Mesendoderm (in vitro differentiated cells): ENCODE data around the gene SLC8A1.

Source experiments
- DNase-seq: peaks from one replicate; pipeline ENCODE4 v3.0.0; 2013
- H2AK5ac ChIP-seq: 2 replicates; pipeline ENCODE4 v1.6.1; 2013; ENCODE audit warnings: low read length, inconsistent platforms
- H2BK120ac ChIP-seq: 2 replicates; pipeline ENCODE4 v1.6.1; 2013; ENCODE audit warnings: low read depth, mild to moderate bottlenecking, low read length, moderate library complexity, mixed read lengths
- H2BK15ac ChIP-seq: replicated peaks from 2 replicates; pipeline ENCODE4 v1.6.1; 2013; ENCODE audit warnings: low read depth, mild to moderate bottlenecking, moderate library complexity
- H2BK5ac ChIP-seq: 2 replicates; pipeline ENCODE4 v1.6.1; 2013; ENCODE audit warnings: low read length, inconsistent platforms
- H3K18ac ChIP-seq: 2 replicates; pipeline ENCODE4 v1.6.1; 2013; ENCODE audit warnings: mild to moderate bottlenecking, low read length, mixed read lengths
- H3K23ac ChIP-seq: one replicate; pipeline ENCODE4 v1.6.1; 2013; ENCODE audit warnings: low read length
- H3K27ac ChIP-seq: 2 replicates; pipeline ENCODE4 v1.5.1; 2013; ENCODE audit warnings: low read depth, mild to moderate bottlenecking, inconsistent platforms, low read length, moderate library complexity
- H3K27me3 ChIP-seq: 2 replicates; pipeline ENCODE4 v1.6.1; 2013; ENCODE audit warnings: low read length, control low read depth, mild to moderate bottlenecking, inconsistent platforms; ENCODE audit not compliant: insufficient read depth, poor library complexity
- H3K36me3 ChIP-seq: 2 replicates; pipeline ENCODE4 v1.6.1; 2013; ENCODE audit warnings: low read length, inconsistent platforms; ENCODE audit not compliant: control insufficient read depth, insufficient read depth
- H3K4ac ChIP-seq: one replicate; pipeline ENCODE4 v1.6.1; 2013; ENCODE audit warnings: low read depth, mild to moderate bottlenecking, low read length, moderate library complexity
- H3K4me1 ChIP-seq: 2 replicates; pipeline ENCODE4 v1.6.1; 2013; ENCODE audit warnings: low read depth, low read length, inconsistent platforms; ENCODE audit not compliant: control insufficient read depth
- H3K4me2 ChIP-seq: 2 replicates; pipeline ENCODE4 v1.6.1; 2013; ENCODE audit warnings: low read length
- H3K4me3 ChIP-seq: 2 replicates; pipeline ENCODE4 v1.5.1; 2013; ENCODE audit warnings: mild to moderate bottlenecking, low read length
- H3K56ac ChIP-seq: one replicate; pipeline ENCODE4 v1.6.1; 2013; ENCODE audit warnings: low read length
- H3K79me1 ChIP-seq: 2 replicates; pipeline ENCODE4 v1.6.1; 2013; ENCODE audit warnings: low read length, inconsistent platforms
- H3K79me2 ChIP-seq: 2 replicates; pipeline ENCODE4 v1.6.1; 2013; ENCODE audit warnings: mild to moderate bottlenecking, low read length; ENCODE audit not compliant: control insufficient read depth, insufficient read depth
- H3K9ac ChIP-seq: 2 replicates; pipeline ENCODE4 v1.6.1; 2013; ENCODE audit warnings: low read length, inconsistent platforms
- H4K5ac ChIP-seq: one replicate; pipeline ENCODE4 v1.6.1; 2013; ENCODE audit warnings: low read length
- H4K8ac ChIP-seq: one replicate; pipeline ENCODE4 v1.6.1; 2013; ENCODE audit warnings: low read depth, mild to moderate bottlenecking, control low read depth, low read length, moderate library complexity
- WGBS: extraction: QIAGEN DNeasy Blood & Tissue Kit; methylation state at CpG from one replicate; pipeline ENCODE4 v1.1.7; 2013; ENCODE audit warnings: low lambda C conversion rate, missing lambda C conversion rate; ENCODE audit not compliant: insufficient coverage; ENCODE audit errors: extremely low coverage; 5-methylcytosine and 5-hydroxymethylcytosine counted together

The SLC8A1 gene

DNA sequence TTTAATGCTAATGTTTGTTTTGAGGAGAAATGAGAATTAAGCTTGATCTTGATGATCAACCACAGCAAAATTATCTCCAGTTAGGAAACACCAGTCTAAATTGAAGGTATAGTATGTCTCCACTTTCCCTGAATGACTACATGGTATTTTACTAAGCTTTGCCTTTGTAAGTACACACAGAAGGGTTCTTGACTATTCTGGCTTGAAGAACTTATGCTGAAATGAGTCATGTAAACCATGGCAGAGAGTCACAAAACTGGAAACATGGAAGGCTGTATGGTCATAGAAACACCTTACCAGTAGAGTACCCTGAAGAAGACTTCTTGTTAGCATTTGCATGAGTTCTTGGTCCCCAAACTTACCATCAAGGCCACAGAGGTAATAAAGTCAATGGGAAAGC is 250.5 kb downstream of the SLC8A1 start:
- H3K79me1 ChIP-seq = no peaks in the 10 kb centered on the region
- no peak overlapping the region for H3K9ac ChIP-seq
- H4K5ac ChIP-seq = no peak overlapping the region
- no peak overlapping the region for H3K4ac ChIP-seq
- H3K18ac ChIP-seq = no peak overlapping the region
- no peaks in the 10 kb centered on the region for H3K79me2 ChIP-seq
- H4K8ac ChIP-seq = no peak overlapping the region
- DNase-seq = no peak
- H3K23ac ChIP-seq = no peak overlapping the region
- H3K27ac ChIP-seq = no peak overlapping the region
- H3K4me1 ChIP-seq = no peaks in the 10 kb centered on the region
- no peak overlapping the region for H2BK5ac ChIP-seq
- no peak overlapping the region for H3K56ac ChIP-seq
- no peaks in the 10 kb centered on the region for H3K36me3 ChIP-seq
- no peak overlapping the region for H2BK15ac ChIP-seq
- H3K4me2 ChIP-seq = no peak overlapping the region
- H2BK120ac ChIP-seq = no peak overlapping the region
- no peak overlapping the region for H3K4me3 ChIP-seq
- no peaks in the 10 kb centered on the region for H3K27me3 ChIP-seq
- no peak overlapping the region for H2AK5ac ChIP-seq

DNA sequence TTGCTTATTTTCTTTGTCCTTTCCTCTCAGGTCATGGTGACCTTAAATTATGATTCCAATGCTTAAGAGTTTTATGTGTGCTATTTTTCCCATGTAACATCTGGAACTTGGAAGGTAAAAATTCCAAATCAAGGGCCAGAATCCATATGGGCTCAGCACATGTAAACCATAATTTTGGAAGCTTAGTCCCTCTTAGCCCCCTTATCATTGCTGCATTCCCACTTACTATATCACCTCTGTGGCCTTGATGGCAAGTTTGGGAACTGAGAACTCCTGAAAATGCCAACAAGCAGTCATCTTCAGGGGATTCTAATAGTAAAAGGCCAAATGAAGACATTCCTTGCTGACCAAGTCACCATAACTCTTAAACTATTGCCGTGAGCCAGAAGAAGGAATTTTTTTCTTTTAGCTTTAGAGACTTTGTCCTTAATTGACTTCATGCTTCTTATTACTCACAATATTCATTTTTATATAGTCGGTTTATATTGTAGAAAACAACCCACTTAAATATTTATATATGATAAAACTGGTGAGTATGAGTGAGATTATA is 251.4 kb downstream of the SLC8A1 start:
- Histone ChIP-seq H3K79me2 (no peaks in the 10 kb centered on the region), H3K4me3 (no peak overlapping the region), H4K5ac (no peak overlapping the region), H2BK15ac (no peak overlapping the region), H3K23ac (no peak overlapping the region), H3K4ac (no peak overlapping the region), H3K9ac (no peak overlapping the region), H4K8ac (no peak overlapping the region), H3K36me3 (no peaks in the 10 kb centered on the region), H3K4me2 (no peak overlapping the region), H2BK120ac (no peak overlapping the region), H2AK5ac (no peak overlapping the region), H3K79me1 (no peaks in the 10 kb centered on the region), H3K4me1 (no peaks in the 10 kb centered on the region), H2BK5ac (no peak overlapping the region), H3K27ac (no peak overlapping the region), H3K27me3 (no peaks in the 10 kb centered on the region), H3K56ac (no peak overlapping the region), H3K18ac (no peak overlapping the region)
- WGBS = no CpG with 5 or more reads among the region's 2 CpGs
- no peak for DNase-seq

DNA sequence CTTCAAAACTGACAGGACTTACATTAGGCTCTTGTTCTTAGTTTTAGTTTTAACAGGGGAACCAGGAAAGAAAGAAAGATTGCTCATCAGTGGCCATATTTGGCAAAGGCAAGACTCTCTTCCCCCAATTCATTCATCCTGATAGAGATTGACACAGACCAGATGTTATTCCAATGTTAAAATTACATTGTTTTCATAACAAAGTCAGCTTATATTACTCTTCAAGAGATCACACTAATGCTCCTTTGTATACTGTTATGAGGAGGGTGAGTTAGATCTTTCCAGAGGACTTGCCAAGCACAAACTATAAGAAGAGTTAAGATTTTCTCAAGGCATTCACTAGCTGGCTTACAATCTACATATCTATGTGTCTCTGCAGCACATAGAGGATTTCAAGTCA is 252.1 kb downstream of the SLC8A1 start:
- no peaks in the 10 kb centered on the region for H3K36me3 ChIP-seq
- no peaks in the 10 kb centered on the region for H3K27me3 ChIP-seq
- H3K4me1 ChIP-seq = no peaks in the 10 kb centered on the region
- H3K4me3 ChIP-seq = no peak overlapping the region
- no peak overlapping the region for H3K56ac ChIP-seq
- H3K79me1 ChIP-seq = no peaks in the 10 kb centered on the region
- no peak overlapping the region for H4K5ac ChIP-seq
- no peak for DNase-seq
- no peak overlapping the region for H2BK15ac ChIP-seq
- H3K4ac ChIP-seq = no peak overlapping the region
- no peak overlapping the region for H3K9ac ChIP-seq
- no peak overlapping the region for H2BK5ac ChIP-seq
- H3K27ac ChIP-seq = no peak overlapping the region
- H3K4me2 ChIP-seq = no peak overlapping the region
- H2AK5ac ChIP-seq = no peak overlapping the region
- no peak overlapping the region for H4K8ac ChIP-seq
- no peaks in the 10 kb centered on the region for H3K79me2 ChIP-seq
- H3K23ac ChIP-seq = no peak overlapping the region
- H2BK120ac ChIP-seq = no peak overlapping the region
- H3K18ac ChIP-seq = no peak overlapping the region

DNA sequence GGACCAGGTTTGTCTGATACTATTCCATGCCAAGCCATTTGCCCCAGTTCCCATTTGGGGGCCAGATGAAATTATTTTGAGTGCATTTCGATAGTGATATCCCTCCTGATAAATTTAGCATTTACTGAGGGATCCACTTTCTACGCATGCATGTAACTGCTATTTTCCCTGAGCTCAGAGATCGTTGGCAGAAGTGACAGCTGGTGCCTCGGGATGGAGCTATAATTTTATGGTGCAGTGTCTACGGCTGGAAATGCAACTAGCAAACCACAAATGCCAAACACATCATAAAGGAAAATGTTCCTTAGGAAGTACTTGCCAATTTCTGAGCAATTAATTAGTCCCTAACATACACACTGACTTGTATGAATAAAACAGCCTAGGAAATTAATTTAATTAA is 254.8 kb downstream of the SLC8A1 start:
- Histone ChIP-seq H3K4me3 (no peak overlapping the region), H4K8ac (no peak overlapping the region), H3K18ac (no peak overlapping the region), H2BK15ac (no peak overlapping the region), H3K4me1 (no peaks in the 10 kb centered on the region), H3K27me3 (no peaks in the 10 kb centered on the region), H2BK5ac (no peak overlapping the region), H3K9ac (no peak overlapping the region), H3K4ac (no peak overlapping the region), H2AK5ac (no peak overlapping the region), H3K36me3 (no peaks in the 10 kb centered on the region), H3K79me2 (no peaks in the 10 kb centered on the region), H3K56ac (no peak overlapping the region), H3K27ac (no peak overlapping the region), H2BK120ac (no peak overlapping the region), H4K5ac (no peak overlapping the region), H3K4me2 (no peak overlapping the region), H3K79me1 (no peaks in the 10 kb centered on the region), H3K23ac (no peak overlapping the region)
- WGBS = no CpG with 5 or more reads among the region's 5 CpGs
- DNase-seq = no peak

DNA sequence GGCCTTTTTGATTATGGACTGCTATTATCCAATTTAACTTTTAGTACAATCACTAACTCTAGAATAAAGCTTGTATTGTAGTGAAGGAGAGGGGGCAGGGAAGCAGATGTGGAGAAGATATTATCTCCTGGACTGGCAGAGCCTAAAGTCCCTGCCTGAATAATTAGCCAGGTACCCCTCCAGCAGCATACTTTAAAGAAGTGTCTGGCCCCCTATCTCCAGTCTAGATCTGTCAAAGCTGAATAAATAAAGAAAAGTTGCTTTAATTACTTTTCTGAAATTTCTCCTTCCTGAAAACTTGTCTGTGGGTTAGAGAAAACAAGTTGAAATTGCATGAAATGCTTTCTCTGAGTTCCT is 258.2 kb downstream of the SLC8A1 start:
- Histone ChIP-seq H4K8ac (no peak overlapping the region), H3K79me1 (no peaks in the 10 kb centered on the region), H3K4me2 (no peak overlapping the region), H3K36me3 (no peaks in the 10 kb centered on the region), H3K27me3 (no peaks in the 10 kb centered on the region), H3K9ac (no peak overlapping the region), H2AK5ac (no peak overlapping the region), H3K18ac (no peak overlapping the region), H3K23ac (no peak overlapping the region), H4K5ac (no peak overlapping the region), H3K4me1 (no peaks in the 10 kb centered on the region), H3K27ac (no peak overlapping the region), H2BK120ac (no peak overlapping the region), H3K56ac (no peak overlapping the region), H3K4ac (no peak overlapping the region), H2BK5ac (no peak overlapping the region), H2BK15ac (no peak overlapping the region), H3K79me2 (no peaks in the 10 kb centered on the region), H3K4me3 (no peak overlapping the region)
- DNase-seq = no peak

DNA sequence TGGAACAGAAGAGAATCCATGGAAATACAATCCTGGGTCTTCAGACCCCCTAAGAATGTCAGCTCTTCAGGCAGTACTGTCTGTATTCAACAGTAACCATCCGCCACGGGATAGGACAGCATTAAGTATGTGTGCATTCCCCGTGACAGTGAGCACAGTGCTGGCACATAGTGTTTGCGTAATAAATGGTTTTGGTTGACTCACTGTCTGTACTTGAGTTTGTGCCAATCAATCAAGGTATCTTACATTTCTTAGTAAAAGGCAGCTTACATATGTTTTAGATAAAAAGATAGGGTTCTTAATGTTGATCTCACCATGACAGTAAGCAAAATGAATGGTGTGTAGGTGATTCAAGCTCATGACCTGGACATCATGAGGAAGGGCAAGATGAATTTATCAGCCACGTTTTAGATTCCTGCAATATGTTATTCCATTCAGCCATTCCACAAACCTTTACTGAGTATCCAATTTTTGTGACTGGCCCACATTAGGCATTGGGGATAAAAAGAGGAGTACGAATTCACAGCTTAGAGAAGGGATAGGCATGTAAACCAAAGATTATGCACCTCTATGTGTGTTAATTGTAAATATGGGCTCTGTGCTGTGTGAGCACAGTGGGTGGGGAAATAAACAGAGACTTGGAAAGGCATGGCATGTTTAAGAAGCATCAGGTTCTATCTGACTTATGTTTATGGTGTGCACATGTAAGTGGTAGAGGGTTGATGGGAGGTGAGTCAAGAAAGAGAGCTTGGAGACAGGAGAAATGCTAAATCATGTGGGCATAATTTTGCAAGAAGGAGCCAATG is 258.8 kb downstream of the SLC8A1 start:
- no peaks in the 10 kb centered on the region for H3K36me3 ChIP-seq
- no peak overlapping the region for H3K56ac ChIP-seq
- WGBS = no CpG with 5 or more reads among the region's 6 CpGs
- H4K8ac ChIP-seq = no peak overlapping the region
- no peak overlapping the region for H2BK120ac ChIP-seq
- H3K4ac ChIP-seq = no peak overlapping the region
- no peaks in the 10 kb centered on the region for H3K79me1 ChIP-seq
- no peaks in the 10 kb centered on the region for H3K4me1 ChIP-seq
- H2BK5ac ChIP-seq = no peak overlapping the region
- H3K4me3 ChIP-seq = no peak overlapping the region
- H2BK15ac ChIP-seq = no peak overlapping the region
- H3K4me2 ChIP-seq = no peak overlapping the region
- no peak overlapping the region for H4K5ac ChIP-seq
- H3K79me2 ChIP-seq = no peaks in the 10 kb centered on the region
- no peaks in the 10 kb centered on the region for H3K27me3 ChIP-seq
- no peak overlapping the region for H3K9ac ChIP-seq
- no peak overlapping the region for H3K27ac ChIP-seq
- no peak overlapping the region for H3K18ac ChIP-seq
- DNase-seq = no peak
- H2AK5ac ChIP-seq = no peak overlapping the region
- H3K23ac ChIP-seq = no peak overlapping the region
